NCI-H69 (cell line): Measurements from ENCODE around the gene TVP23A.
"Not testable (repeated sequence)": the region's sequence is repeated elsewhere in the genome, so short reads cannot be mapped to it uniquely, and the experiment has no call there.

Experiments
- DNase-seq: peaks from one replicate; lab custom pipeline; 2025; lab: John Stamatoyannopoulos, UW

TVP23A gene

DNA sequence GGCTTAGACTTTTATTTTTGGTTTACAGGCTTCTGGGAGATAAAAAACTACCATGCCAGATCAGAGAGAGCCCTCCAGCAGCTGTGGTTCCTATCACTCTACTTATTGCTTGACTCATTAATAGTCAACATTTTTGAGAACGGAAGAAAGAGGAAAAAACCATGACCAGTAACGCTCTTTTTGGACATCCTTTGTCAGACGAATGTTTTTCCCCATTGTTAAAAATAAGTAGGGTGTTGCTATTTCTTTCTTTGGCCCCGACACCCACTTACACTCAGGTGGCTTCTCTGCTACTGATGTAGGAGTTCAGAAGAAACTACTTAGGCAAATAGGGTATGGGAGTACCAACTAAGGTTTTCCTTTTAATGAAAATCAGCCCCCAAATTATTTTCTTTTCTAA, 27.5 kb downstream of the TVP23A start:
- DNase-seq, result no peak

DNA sequence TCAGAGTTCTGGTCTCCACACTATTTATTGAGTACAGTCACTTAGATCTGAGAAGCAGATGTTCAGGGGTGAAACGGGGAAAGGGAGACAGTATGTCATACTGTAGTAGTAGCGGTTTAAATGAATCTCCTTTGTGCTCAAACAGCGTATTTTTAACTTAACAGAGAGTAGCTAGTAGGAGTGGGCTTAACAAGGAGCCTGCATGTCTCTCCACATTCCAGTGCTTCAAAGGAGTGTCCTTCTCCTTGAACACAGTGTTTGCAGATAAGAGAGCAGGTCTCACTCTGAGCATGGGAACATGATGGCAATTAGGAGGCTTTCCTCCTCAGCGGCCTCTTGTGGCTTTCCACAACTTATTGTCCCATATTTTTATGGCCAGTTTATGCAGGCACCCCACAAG, 30.0 kb downstream of the TVP23A start:
- not testable (repeated sequence) for DNase-seq

DNA sequence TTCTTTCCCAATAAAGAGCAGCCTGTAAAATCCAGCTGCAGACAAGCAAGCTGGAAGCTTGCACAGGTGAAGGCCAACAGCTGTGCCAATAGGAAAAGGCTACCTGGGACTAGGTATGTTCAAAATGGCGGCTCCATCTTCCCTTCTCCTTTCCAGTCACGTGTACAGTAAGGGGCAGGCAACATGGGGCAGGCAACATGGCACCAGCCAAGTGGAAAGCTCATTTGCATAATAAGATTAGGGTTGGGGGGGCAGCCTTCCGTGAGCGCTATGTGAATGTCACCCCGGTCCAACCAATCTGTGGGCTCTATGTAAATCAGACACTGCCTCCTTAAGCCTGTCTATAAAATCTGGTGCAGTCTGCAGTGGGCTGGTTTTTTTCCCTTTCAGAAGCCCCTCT, 31.3 kb downstream of the TVP23A start:
- peak; percentile 41 for DNase-seq

DNA sequence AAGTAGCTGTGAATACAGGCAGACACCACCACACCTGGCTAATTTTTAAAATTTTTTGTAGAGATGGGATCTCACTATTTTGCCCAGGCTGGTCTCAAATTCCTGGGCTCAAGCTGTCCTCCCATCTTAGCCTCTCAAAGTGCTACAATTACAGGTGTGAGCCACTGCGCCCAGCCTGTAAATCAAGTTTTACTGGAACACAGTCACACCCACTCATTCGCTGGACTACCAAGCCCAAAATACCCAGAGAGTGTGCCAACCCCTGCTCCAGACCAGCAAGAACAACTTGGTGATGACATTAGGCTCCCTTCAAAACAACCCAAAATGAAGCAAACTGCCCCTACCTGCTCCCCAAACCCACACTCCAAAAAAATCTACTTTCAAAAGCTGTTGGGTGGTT, 36.0 kb downstream of the TVP23A start:
- no peak for DNase-seq

DNA sequence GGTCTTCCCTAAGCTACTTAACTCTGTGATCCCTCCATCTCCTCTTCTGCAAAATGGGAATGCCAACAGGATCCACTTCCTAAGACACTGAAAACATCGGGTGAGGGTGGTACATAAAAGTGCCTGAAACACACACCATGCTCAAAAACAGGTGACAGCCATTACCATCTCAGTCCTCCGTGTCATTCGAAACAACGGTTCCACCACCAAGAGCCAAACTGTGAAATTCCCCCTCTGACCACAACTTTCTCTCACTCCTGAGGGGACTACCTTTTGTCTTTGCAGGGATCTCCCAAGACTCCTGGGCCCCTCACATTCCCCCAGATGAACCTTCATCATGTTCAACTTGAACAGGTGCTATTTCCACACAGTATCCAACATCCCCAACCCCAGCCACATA, 38.0 kb downstream of the TVP23A start:
- no peak for DNase-seq

DNA sequence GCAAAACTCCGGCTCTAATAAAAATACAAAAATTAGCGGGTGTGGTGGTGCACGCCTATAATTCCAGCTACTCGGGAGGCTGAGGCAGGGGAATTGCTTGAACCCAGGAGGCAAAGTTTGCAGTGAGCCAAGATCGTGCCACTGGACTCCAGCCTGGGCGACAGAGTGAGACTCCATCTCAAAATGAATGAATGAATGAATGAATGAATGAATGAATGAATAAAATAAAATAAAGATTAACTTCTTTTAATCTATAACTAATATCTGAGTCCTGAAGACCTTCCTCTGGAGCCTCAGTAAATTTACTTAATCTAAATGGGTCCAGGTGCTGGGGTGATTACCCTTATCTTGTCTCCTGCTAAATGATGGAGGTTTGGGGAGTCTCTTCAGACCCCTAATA, 38.7 kb downstream of the TVP23A start:
- not testable (repeated sequence) for DNase-seq

DNA sequence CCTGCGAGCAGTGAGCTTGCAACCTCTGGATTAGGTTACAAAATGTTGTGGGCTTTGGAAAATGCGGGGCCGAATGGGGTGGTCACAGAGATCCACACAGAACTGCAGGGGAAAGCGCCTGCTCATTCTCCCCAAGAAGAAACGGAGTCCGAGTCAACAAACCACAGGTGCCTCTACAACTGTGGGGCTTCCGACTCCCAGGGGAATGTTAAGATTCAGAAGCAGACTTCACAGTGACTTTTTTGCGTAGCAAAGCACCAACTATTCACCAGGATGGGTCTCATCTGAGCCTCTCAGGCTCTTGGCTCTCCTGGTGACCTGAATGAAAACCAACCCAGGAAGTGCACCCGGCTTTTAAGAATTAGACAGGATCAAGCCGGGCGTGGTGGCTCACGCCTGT, 41.2 kb downstream of the TVP23A start:
- DNase-seq, result no peak

DNA sequence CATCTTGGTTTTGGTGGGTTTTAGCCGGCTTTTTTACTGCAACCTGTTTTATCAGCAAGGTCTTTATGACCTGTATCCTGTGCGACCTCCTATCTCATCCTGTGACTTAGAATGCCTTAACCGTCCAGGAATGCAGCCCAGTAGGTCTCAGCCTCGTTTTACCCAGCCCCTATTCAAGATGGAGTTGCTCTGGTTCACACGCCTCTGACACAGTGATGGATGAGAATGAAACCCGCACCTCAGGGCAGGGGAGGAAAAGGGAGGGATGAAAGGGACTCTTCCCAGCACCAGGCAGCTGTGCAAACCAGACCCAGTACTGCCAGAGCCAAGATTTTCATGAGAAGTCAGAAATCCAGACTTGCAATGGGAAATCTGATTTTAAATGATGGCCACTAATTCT, 41.7 kb downstream of the TVP23A start:
- not testable (repeated sequence) for DNase-seq

DNA sequence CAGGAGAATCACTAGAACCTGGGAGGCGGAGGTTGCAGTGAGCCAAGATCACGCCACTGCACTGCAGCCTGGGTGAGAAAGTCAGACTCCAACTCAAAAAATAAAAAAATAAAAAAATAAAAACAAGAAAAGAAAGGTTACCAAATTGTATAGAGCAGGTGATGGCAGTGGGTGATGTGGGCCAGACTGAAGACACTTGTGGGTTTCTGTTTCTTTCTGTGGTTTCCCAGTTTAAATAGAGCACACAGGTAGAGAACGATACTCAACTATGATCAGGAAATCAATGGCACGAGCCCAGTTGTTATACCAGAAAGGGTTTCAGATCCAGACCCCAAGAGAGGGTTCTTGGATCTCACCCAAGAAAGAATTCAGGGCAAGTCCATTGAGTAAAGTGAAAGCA, 42.3 kb downstream of the TVP23A start:
- no peak for DNase-seq

DNA sequence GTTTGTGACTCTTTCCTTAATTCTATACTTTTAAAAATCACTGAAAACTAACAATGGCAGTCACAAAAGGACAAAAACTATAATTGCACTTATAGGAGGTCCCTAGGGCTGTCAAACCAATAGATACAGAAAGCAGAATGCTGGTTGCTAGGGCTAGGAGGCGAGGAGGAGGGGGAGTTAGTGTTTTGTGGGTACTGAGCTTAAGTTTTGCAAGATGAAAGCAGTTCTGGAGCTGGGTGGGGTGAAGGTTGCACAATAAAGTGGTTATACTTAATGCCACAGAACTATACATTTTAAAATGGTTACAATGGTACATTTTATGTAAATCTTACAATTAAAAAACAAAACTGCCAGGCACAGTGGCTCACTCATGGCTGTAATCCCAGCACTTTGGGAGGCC, 47.7 kb downstream of the TVP23A start:
- DNase-seq, result no peak

DNA sequence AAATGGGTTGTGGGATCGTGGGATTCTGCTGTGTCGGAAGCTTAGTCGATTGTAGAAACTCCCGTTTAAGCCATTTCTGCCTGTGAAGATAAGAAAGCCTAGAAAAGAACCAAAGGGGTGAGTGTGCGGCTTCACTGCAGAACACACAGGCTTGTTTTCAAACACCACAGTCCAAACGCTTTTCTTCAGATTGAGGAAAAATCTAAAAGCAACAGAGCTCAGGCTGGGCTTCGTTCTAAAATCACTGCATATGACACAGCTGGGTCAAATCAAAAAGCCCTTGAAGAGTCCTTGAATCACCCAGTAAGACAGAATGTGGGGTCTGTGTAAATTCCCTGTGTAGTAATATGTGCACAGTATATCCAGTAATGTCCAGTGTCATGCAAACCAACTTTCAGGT, 49.2 kb downstream of the TVP23A start:
- no peak for DNase-seq

DNA sequence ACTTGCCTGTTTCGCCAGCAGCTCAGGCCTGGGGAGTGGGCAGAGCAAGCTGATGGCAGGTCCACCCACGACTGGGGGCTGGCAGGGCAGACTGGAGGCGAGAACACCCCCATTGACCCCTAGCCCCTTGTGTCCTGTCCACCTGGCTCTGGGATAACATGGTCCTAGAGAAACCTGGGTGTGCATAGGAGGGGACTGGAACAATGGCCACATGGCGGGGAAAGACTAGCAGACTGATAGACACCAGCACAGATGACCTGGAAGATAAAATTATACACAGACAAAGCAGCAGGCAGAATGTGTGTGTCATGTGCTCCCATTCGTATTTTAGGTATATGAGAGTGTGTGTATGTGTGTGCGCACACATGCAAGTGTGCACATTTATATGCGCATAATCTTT, 51.5 kb downstream of the TVP23A start:
- DNase-seq, result no peak

DNA sequence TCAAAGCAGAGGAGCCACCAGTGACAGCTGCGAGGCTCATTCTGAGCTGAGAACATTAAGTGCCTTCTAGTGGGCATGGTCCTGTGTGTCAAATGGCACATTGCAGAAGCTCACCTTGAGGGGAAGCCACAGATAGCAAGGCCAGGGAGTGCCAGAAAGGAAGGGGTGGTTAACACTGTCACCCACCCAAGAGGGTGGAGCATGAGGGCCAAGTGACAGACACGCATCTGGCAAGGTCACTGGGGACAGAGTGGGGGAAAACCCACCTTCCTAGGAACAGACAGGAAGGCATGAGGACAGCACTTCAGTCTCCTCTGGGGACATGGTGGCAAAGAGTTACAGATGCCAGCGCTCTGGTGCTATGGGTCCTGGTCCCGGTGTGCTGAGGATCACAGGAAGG, 52.8 kb downstream of the TVP23A start:
- DNase-seq, result no peak

DNA sequence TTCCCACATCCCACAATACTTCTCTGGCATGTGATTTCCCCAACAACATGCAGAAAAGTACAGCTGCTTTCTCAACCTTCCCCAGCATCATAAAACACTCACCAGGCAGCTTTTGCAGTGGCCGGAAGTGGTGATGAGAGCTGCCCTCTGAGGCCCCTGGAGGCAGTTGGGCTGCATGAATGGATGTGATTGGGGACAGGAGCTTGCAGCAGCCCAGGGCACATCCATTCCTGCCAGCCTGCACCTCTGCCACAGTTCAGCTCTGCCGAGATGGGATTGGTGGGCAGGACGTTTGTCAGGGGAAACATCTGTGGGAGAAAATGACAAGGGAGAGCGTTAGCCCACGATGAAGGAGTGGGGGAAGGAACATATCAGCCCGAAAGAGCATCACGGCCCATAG, 55.1 kb downstream of the TVP23A start:
- DNase-seq, result no peak

DNA sequence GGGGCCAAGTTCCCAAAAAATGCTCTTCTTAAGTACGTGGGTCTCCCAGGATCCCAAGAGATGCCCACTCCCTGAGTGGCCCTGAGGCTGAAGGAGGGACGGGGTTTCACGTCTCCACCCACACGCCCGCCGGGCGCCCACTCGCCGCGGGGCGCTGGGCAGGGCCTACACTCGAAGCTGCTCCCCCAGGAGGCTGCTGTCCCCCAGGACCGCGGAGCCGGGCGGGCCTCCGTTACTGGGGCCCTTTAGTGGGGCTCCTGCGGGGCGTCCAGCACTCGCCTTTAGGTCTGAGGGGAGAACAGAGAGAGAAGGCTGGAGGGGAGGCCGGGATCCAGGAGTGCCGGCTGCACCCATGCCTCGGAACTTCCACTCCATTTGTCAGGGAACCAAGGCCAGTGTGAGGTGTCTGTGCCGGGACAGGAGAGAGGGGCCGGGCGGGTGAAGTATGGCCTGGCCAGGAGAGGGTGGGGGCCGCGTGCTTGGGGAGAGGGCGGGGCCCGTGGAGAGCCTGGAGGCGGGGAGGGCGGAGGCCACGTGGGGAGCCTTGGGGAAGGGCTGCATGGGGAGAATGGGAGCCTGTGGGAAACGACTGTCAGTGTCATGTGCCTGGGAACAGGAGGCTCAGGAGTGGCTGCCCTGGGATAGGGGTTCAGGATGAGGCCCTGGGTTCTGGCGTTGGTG, 56.1 kb downstream of the TVP23A start:
- no peak for DNase-seq

DNA sequence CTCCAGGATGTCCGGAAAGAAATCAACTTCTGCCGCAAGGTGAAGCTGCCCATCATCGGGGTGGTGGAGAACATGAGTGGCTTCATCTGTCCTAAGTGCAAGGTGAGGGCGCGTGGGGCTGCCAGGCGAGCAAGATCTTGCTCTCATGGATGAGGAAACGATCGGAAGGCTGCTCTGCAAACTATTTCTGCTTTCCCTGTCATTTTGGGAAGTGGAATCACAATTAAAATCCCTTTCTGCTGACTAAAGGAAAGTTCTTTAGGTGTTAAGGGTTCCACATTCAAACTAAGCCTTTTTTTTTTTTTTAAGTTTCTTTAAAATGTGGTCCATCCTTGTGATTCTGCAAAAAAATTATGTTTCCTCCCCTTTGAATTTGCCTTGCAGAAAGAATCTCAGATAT, 57.2 kb downstream of the TVP23A start:
- DNase-seq, result no peak

DNA sequence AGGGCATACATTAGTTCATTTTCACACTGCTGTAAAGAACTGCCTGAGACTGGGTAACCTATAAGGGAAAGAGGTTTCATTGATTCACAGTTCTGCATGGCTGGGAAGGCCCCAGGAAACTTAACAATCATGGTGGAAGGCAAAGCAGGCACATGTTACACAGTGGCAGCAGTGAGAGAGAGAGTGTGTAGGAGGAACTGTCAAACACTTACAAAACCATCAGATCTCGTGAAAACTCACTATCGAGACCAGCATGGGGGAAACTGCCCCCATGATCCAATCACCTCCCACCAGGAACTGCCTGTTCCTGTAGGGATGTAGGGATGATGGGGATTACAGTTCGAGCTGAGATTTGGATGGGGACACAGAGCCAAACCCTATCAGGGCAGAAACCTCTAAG, 57.7 kb downstream of the TVP23A start:
- no peak for DNase-seq

DNA sequence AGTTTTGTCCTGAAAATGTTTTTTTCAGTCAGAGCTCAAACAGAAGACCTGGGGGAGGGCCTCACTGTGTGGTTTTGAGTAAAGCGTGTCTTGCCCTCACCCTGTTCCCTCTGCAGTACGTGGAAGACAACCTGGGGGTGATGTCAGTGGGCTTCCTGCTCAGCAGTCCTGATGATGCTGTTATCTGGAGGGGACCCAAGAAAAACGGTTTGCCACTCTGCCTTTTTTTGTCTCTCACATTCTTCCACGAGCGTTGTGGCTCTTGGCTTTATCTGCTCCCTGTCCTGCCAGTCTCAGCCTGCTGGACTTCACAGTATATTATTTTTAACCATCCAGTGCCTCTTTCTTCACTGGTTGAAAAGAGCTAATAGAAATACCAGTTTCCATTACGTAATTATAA, 62.0 kb downstream of the TVP23A start:
- no peak for DNase-seq

DNA sequence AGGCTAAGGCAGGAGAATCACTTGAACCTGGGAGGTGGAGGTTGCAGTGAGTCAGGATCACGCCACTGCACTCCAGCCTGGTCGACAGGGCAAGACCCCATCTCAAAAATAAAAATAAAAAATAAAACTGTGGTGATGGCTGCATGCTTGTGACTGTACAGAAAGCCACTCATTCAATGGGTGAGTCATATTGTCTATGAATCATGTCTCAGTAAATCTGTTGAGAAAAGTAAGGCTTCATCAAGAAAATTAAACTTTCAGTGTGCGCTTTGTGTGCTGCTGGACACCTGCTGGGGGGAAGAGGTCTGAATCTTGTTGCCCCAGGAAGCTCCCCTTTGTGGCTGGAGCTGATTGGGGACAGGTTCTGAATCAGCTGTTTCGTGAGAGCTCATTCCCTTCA, 63.7 kb downstream of the TVP23A start:
- DNase-seq, result no peak

DNA sequence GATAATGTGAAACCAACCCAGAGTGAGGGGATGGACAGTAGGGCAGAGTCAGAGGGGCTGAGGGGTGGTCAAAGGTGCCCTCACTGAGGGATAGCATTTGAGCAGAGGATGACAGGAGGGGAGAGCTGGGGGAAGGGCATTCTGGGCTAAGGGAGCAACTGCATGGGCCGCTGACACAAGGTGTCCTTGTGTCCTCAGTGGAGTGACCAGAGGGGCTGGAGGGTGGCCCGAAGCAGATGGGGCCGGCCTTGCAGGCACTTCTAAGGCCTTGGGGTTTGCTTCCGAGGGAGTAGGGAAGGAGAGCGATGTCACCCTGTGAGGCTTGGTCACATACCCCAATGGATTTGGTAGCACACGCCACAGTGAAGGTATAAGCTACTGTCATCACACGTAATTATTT, 64.9 kb downstream of the TVP23A start:
- no peak for DNase-seq

DNA sequence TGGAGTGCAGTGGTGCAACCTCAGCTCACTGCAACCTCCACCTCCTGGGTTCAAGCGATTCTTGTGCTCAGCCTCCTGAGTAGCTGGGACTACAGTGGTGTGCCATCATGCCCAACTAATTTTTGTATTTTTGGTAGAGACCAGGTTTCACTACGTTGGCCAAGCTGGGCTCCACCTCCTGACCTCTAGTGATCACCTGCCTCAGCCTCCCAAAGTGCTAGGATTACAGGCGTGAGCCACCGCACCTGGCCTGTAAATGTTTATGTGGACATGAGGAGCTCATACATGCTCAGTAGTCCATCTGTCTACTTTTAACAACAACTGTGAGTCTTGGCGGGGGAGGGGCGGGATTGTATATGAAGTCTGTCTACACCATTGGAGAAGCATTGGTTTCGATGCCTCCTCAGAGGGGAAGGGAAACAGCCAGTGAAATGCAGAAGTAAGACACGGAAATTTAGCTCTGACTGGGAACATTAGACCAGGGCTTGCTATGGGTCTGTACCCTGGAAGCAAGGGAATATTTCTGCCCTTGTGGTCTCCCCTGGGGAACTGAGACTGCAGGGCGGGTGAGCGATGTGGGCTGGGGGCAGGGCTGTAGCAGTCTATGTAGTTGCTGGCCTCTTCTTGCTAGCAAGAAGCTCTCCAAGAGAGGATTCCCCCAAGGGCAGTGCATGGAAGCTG, 65.6 kb downstream of the TVP23A start:
- DNase-seq, result no peak

DNA sequence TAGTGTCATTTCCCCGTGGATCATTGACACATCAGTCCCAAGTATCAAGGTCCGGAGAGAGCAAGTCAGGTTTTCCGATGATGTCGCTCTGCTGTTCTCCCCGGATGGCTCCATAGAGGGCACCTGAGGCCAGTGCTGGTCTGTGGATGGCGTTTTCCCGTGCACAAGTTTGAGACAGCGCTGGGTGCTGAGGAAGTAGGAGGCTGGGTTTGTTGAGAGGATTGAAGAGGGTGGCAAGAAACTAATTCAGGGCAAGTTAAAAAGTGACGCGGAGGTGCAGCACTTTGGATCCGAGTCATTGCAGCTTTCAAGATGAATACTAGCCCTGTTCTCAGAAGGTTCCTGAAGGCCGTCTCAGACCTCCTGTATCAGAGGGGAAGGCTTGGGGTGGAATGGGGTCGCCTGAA, 67.3 kb downstream of the TVP23A start:
- no peak for DNase-seq

DNA sequence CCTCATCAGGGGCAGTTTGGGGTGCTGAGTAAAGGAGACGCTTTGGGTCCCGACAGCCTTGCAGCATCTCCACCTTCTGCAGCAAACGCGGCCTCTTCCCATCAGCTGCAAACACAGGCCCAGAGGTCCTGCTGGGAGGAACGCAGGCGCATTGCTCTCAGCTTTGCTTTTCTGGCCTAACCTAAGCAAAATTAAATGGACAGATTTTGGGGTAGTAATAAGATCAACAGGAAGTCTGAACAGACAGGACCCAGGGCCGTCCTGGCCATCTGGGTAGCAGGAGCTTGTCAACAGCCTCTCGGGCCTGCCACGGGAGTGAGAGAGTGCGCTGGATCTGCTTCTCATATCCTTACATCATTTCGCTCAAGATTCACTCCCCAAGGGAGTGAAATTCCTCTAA, 67.8 kb downstream of the TVP23A start:
- no peak for DNase-seq

DNA sequence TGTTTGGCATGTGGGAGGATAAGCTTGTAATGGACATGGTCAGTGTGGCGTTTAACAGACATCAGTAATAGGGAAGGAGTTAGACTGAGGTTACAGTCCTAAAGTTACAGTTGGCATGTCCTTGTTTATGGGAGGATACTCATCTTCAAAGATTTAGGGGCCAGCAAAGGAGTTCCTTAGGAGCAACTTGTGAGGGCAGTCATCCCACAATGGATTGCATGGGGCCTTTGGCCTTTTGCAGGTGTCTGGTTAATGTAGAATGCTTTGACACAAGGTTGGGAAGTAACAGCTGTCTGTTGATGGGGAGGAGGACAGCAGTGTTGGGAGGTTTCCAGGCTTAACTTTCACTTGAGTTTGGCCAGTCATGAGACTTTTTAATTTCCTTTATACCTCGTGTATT, 72.8 kb downstream of the TVP23A start:
- no peak for DNase-seq
